ENCODE data around the gene HTR1B.

DNA sequence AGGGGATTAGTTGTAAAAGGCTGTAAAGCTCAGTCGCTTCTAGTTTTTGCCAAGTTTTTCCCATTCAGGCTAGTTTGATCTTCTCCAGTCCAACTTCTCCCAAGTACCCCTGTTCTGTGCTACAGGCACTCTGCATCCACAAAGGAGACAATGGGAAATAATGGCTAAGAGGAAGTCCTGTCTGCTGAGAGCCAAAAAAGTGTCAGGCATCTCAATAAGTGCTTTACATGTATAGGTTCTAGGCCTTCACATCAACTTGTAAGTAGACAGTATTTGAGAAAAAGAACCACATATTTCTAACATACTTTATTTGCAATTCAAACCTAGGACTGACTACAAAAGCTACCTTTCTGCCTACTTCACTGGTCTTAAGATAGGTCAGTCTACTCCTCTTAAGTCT is 4.9 kb downstream of the HTR1B start:
- no peak for TF ChIP-seq POLR2A (IDR thresholded peaks at IDR 0.05; ENCODE audit: extremely low read depth, insufficient read length)
- TF ChIP-seq, protein P1, sequence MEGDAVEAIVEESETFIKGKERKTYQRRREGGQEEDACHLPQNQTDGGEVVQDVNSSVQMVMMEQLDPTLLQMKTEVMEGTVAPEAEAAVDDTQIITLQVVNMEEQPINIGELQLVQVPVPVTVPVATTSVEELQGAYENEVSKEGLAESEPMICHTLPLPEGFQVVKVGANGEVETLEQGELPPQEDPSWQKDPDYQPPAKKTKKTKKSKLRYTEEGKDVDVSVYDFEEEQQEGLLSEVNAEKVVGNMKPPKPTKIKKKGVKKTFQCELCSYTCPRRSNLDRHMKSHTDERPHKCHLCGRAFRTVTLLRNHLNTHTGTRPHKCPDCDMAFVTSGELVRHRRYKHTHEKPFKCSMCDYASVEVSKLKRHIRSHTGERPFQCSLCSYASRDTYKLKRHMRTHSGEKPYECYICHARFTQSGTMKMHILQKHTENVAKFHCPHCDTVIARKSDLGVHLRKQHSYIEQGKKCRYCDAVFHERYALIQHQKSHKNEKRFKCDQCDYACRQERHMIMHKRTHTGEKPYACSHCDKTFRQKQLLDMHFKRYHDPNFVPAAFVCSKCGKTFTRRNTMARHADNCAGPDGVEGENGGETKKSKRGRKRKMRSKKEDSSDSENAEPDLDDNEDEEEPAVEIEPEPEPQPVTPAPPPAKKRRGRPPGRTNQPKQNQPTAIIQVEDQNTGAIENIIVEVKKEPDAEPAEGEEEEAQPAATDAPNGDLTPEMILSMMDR (IDR thresholded peaks at IDR 0.05; ENCODE audit: low read depth, low read length) = no peak
- TF ChIP-seq, protein P2, sequence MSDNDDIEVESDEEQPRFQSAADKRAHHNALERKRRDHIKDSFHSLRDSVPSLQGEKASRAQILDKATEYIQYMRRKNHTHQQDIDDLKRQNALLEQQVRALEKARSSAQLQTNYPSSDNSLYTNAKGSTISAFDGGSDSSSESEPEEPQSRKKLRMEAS (IDR thresholded peaks at IDR 0.05; ENCODE audit: low read depth, low read length) = no peak
